GOT3 (cell line): ENCODE results near the gene CRYBA1.
A peak's percentile ranks its signal among the peaks of the same experiment; 100 is the strongest.
"Not testable (repeated sequence)": the region's sequence is repeated elsewhere in the genome, so short reads cannot be mapped to it uniquely, and the experiment has no call there.

Source experiments
- DNase-seq: peaks from one replicate; lab custom pipeline; 2025; ENCODE audit warnings: mixed read lengths; lab: John Stamatoyannopoulos, UW

CRYBA1 gene

GRCh38 chr17:29238133-29238850 is 8.4 kb upstream of the CRYBA1 start:
- no peak for DNase-seq

- DNase-seq = no peak
Measured at GRCh38 chr17:29240477-29240876, 6.2 kb upstream of the CRYBA1 start.

- DNase-seq = peak; percentile 18
Measured at GRCh38 chr17:29240968-29241963, 5.4 kb upstream of the CRYBA1 start.

GRCh38 chr17:29242051-29242450 is 4.6 kb upstream of the CRYBA1 start:
- DNase-seq = no peak

GRCh38 chr17:29242790-29243189 is 3.9 kb upstream of the CRYBA1 start:
- no peak for DNase-seq

- no peak for DNase-seq
Measured at GRCh38 chr17:29243792-29244191, 2.9 kb upstream of the CRYBA1 start.

GRCh38 chr17:29245401-29245800 is 1.3 kb upstream of the CRYBA1 start:
- DNase-seq = no peak

- DNase-seq = no peak
Measured at GRCh38 chr17:29247219-29247618, 560 bp downstream of the CRYBA1 start.

- no peak for DNase-seq
Measured at GRCh38 chr17:29248845-29249244, 2.2 kb downstream of the CRYBA1 start.

- DNase-seq = no peak
Measured at GRCh38 chr17:29250666-29251065, 4.0 kb downstream of the CRYBA1 start.

- no peak for DNase-seq
Measured at GRCh38 chr17:29251184-29251583, 4.5 kb downstream of the CRYBA1 start.

- no peak for DNase-seq
Measured at GRCh38 chr17:29252101-29252791, 5.6 kb downstream of the CRYBA1 start.

- no peak for DNase-seq
Measured at GRCh38 chr17:29253037-29253436, 6.4 kb downstream of the CRYBA1 start.

- no peak for DNase-seq
Measured at GRCh38 chr17:29255926-29256522, 9.4 kb downstream of the CRYBA1 start.

GRCh38 chr17:29256735-29257466 is 10.2 kb downstream of the CRYBA1 start:
- no peak for DNase-seq

GRCh38 chr17:29257756-29258155 is 11.1 kb downstream of the CRYBA1 start:
- no peak for DNase-seq

GRCh38 chr17:29263916-29264315 is 17.3 kb downstream of the CRYBA1 start:
- DNase-seq = no peak

GRCh38 chr17:29271980-29272379 is 25.3 kb downstream of the CRYBA1 start:
- DNase-seq = not testable (repeated sequence)

- DNase-seq = no peak
Measured at GRCh38 chr17:29273924-29274323, 27.3 kb downstream of the CRYBA1 start.

- DNase-seq = no peak
Measured at GRCh38 chr17:29278692-29279091, 32.0 kb downstream of the CRYBA1 start.

- DNase-seq = no peak
Measured at GRCh38 chr17:29279397-29280070, 32.9 kb downstream of the CRYBA1 start.
